ENCODE data around the gene CIITA.

The CIITA gene

DNA sequence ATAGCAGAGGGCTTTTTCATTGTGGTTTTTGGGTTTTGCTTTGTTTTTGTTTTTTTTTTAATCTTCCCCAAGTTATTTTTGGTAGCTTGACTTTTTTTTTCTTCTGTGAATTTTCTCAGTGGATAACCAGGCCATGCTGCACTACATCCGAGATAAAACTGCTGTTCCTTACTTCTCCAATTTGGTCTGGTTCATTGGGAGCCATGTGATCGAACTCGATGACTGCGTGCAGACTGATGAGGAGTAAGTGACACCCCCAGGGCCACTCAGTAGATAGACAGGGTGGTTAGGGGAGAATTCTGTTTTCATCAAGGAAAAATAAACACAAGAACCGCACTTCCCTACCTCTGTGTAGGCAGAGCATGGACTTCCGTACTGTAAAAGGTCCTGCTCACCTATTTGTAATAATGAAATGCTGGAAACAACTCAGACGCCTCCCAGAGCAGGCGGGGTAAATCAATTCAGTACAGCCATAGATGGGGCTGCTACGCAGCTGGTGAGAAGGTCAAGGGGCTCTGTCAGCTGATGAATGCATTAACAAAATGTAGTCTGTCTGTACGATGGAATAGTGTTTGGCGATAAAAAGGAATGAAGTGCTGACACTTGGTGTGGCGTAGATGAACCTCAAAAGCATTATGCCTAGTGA is 95.9 kb downstream of the CIITA start:
- Histone ChIP-seq H3K9me3 (ENCODE audit: control insufficient read depth, low read length) (no peaks in the 10 kb centered on the region), H3K4me1 (no peaks in the 10 kb centered on the region), H3K4me3 (ENCODE audit: low read depth, low read length) (no peak overlapping the region), H3K4me2 (ENCODE audit: low read length) (no peak overlapping the region), H2AFZ (no peak overlapping the region), H3K27me3 (ENCODE audit: control insufficient read depth, insufficient read depth, low read length) (no peaks in the 10 kb centered on the region), H3K27ac (no peak overlapping the region), H3K79me2 (peaks cover 4% of the 10 kb centered on the region), H3K36me3 (ENCODE audit: control insufficient read depth, insufficient read depth, low read length) (no peaks in the 10 kb centered on the region), H3K9ac (no peak overlapping the region)
- TF ChIP-seq, protein P1, sequence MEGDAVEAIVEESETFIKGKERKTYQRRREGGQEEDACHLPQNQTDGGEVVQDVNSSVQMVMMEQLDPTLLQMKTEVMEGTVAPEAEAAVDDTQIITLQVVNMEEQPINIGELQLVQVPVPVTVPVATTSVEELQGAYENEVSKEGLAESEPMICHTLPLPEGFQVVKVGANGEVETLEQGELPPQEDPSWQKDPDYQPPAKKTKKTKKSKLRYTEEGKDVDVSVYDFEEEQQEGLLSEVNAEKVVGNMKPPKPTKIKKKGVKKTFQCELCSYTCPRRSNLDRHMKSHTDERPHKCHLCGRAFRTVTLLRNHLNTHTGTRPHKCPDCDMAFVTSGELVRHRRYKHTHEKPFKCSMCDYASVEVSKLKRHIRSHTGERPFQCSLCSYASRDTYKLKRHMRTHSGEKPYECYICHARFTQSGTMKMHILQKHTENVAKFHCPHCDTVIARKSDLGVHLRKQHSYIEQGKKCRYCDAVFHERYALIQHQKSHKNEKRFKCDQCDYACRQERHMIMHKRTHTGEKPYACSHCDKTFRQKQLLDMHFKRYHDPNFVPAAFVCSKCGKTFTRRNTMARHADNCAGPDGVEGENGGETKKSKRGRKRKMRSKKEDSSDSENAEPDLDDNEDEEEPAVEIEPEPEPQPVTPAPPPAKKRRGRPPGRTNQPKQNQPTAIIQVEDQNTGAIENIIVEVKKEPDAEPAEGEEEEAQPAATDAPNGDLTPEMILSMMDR (IDR thresholded peaks at IDR 0.05) = no peak

DNA sequence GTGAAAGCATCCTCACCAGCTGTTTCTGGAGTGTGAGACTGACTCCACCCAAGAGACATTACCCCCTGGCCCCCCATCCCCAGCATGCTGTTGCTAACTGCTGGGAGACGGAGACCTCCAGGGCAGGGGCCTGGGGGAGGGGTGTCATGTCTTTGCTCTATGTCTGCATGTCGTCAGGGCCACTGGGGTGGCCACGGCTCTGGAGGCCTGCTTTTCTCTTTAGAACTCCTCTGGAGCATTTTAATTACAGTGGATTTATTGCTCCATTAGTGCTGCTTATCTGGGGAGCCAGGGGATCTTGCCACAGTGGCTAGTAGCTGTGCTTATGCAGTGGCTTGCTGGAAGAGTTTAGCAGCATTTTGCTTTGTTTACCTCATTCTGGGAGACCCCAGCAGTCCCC is 99.6 kb downstream of the CIITA start:
- no peak overlapping the region for H2AFZ ChIP-seq
- no peak overlapping the region for H3K4me3 ChIP-seq (ENCODE audit: low read depth, low read length)
- H3K9ac ChIP-seq = no peak overlapping the region
- no peaks in the 10 kb centered on the region for H3K36me3 ChIP-seq (ENCODE audit: control insufficient read depth, insufficient read depth, low read length)
- no peaks in the 10 kb centered on the region for H3K27me3 ChIP-seq (ENCODE audit: control insufficient read depth, insufficient read depth, low read length)
- TF ChIP-seq, protein P1 (IDR thresholded peaks at IDR 0.05) = no peak
- H3K27ac ChIP-seq = no peak overlapping the region
- no peaks in the 10 kb centered on the region for H3K4me1 ChIP-seq
- H3K79me2 ChIP-seq = peaks cover 4% of the 10 kb centered on the region
- H3K4me2 ChIP-seq (ENCODE audit: low read length) = no peak overlapping the region
- no peaks in the 10 kb centered on the region for H3K9me3 ChIP-seq (ENCODE audit: control insufficient read depth, low read length)

DNA sequence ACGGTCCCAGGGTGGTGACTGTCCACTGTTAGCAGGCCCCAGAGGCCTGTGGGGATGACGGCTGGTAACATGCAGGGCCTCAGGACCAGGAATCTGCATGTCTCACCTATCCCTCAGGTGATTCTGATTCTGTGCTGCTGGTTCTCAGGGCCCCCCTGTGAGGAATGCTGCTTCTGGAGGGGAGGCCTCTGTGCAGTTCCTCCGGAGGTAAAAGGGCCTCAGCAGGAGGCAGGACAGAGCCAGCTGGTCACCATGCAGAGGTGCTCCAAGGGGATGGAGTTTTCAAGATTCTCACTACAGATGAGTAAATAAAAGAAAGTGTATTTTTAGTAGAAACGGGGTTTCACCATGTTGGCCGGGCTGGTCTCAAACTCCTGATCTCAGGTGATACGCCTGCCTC is 101.1 kb downstream of the CIITA start:
- TF ChIP-seq, protein P1 (IDR thresholded peaks at IDR 0.05) = no peak
- Histone ChIP-seq H3K9ac (no peak overlapping the region), H3K4me2 (ENCODE audit: low read length) (no peak overlapping the region), H3K27ac (no peak overlapping the region), H3K27me3 (ENCODE audit: control insufficient read depth, insufficient read depth, low read length) (no peaks in the 10 kb centered on the region), H3K79me2 (peaks cover 2% of the 10 kb centered on the region), H3K9me3 (ENCODE audit: control insufficient read depth, low read length) (no peaks in the 10 kb centered on the region), H3K4me1 (no peaks in the 10 kb centered on the region), H2AFZ (no peak overlapping the region), H3K4me3 (ENCODE audit: low read depth, low read length) (no peak overlapping the region), H3K36me3 (ENCODE audit: control insufficient read depth, insufficient read depth, low read length) (no peaks in the 10 kb centered on the region)

DNA sequence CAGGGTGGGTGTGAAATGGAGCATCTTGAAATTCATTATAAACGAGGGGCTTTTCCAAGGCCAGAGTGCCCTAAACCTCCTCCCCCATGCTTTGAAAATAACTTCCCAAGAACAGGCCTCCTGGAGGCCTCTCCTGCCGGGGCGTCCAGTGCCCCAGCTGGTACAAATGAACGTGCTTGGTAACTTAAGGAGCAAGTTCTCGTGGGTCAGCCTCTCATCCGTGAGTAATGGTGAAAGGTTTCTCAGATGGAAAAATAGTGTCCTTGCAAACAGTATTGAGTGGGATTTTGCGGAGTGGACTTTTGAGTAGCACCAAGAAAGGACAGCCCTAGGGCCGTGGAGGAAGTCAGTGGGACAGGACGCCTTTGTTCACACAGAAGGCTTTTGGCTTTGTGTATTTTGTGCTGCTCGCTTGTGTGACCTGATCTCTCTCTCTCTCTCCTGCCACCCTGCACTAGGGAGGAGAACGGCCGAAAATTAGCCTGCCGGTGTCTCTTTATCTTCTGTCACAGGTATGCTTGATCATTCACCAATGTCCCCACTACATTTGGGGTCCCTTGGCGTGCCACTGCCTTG is 102.0 kb downstream of the CIITA start:
- Histone ChIP-seq H3K9ac (no peak overlapping the region), H3K27ac (no peak overlapping the region), H3K4me2 (ENCODE audit: low read length) (no peak overlapping the region), H3K36me3 (ENCODE audit: control insufficient read depth, insufficient read depth, low read length) (no peaks in the 10 kb centered on the region), H3K4me1 (no peaks in the 10 kb centered on the region), H2AFZ (no peak overlapping the region), H3K9me3 (ENCODE audit: control insufficient read depth, low read length) (no peaks in the 10 kb centered on the region), H3K79me2 (no peaks in the 10 kb centered on the region), H3K4me3 (ENCODE audit: low read depth, low read length) (no peak overlapping the region), H3K27me3 (ENCODE audit: control insufficient read depth, insufficient read depth, low read length) (no peaks in the 10 kb centered on the region)
- TF ChIP-seq, protein P1 (IDR thresholded peaks at IDR 0.05) = no peak
